ENCODE results near the gene AFP. TPM values are rescaled to one million over a fixed set of nuclear protein-coding genes. Genes with fewer than 3 reads are reported as not detected.
A peak's percentile ranks its signal among the peaks of the same experiment; 100 is the strongest.

AFP gene
- total and polyA plus RNA-seq, 2 of the 4 experiments (the other 2 are of a cell fraction) = 0.87 to 1.3 TPM

DNA sequence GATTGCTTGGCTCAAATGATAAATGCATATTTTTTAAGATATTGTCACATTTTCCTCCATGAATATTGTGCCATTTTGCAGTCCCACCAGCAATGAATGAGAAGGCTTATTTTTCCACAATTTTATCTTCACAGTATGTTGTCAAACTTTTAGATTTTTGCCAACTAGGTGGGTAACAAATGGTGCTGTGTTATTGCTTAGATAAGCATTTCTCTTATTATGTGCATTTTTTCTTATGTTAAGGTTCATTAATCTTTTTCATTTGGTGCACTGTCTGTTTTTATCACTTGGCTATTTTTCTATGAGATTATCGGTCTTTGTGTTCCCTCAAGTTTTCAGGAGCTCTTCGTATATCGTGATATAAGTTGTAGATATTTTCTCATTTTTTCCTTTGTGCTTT lies 32.1 kb downstream of the AFP start:
- H4K8ac ChIP-seq (ENCODE audit: low read depth in 2 of 2, low read length in 2 of 2) = no peak overlapping the region
- TF ChIP-seq NFE2L2 (IDR thresholded peaks at IDR 0.05; ENCODE audit: low read depth, low read length) = no peak
- peak; percentile 82 for TF ChIP-seq MAFK (IDR thresholded peaks at IDR 0.05; ENCODE audit: low read depth, low read length)
- POLR2A ChIA-PET (ENCODE audit: unreplicated experiment) = no interaction called here
- no TSS peak for BruUV-seq (replicated peaks)
- H3K27me3 ChIP-seq (ENCODE audit: control insufficient read depth, insufficient read depth, low read length) = no peaks in the 10 kb centered on the region
- H2BK120ac ChIP-seq (ENCODE audit: low read depth, low read length) = no peak overlapping the region
- H3K18ac ChIP-seq (ENCODE audit: low read depth, low read length) = no peak overlapping the region
- H3K14ac ChIP-seq (replicated peaks; ENCODE audit: low read depth, low read length) = no peak overlapping the region
- CTCF ChIA-PET = no interaction called here
- H3K9me1 ChIP-seq (ENCODE audit: insufficient read depth, low read length) = no peaks in the 10 kb centered on the region
- dilution Hi-C loops (cut with HindIII; ENCODE audit: low sequenced_read_pairs, unreplicated experiment) (no loop called here), in situ Hi-C loops (cut with MboI; ENCODE audit: low sequenced_read_pairs) (no loop called here), intact Hi-C loops (cut with micrococcal nuclease) (no loop called here)
- no peaks in the 10 kb centered on the region for H4K20me1 ChIP-seq (ENCODE audit: insufficient read depth, low read length)
- no peak overlapping the region for H3K4me3 ChIP-seq (ENCODE audit: insufficient read depth, low read depth, low read length)
- no peak overlapping the region for H2BK20ac ChIP-seq (ENCODE audit: low read depth, low read length)
- no peaks in the 10 kb centered on the region for H3K36me3 ChIP-seq (ENCODE audit: control insufficient read depth, insufficient read depth, low read length)
- no peak overlapping the region for H3K56ac ChIP-seq (ENCODE audit: extremely low read depth, insufficient read depth, low read length)
- no peak overlapping the region for H2BK5ac ChIP-seq (ENCODE audit: low read depth, low read length, poor library complexity, severe bottlenecking)
- no peak overlapping the region for H2AK5ac ChIP-seq (ENCODE audit: low read depth, low read length)
- no peak for ATAC-seq (ENCODE audit: low read depth)
- no CpG with 5 or more reads among the region's 3 CpGs for WGBS, 2 experiments (ENCODE audit: extremely low coverage in 2 of 2, insufficient read length in 1 of 2)
- H3K4ac ChIP-seq (ENCODE audit: low read depth, low read length) = no peak overlapping the region
- H4K5ac ChIP-seq (ENCODE audit: low read depth, low read length) = no peak overlapping the region
- no peak overlapping the region for H3K9ac ChIP-seq (ENCODE audit: low read depth, low read length)
- H2AFZ ChIP-seq (replicated peaks; ENCODE audit: low read length, poor library complexity) = no peak overlapping the region
- H3K79me1 ChIP-seq (ENCODE audit: low read depth in 1 of 2, low read length in 2 of 2) = no peaks in the 10 kb centered on the region
- no peaks in the 10 kb centered on the region for H3K4me1 ChIP-seq (ENCODE audit: control insufficient read depth, insufficient read depth, low read length)
- H2BK15ac ChIP-seq (ENCODE audit: low read depth, low read length) = no peak overlapping the region
- no peak overlapping the region for H3K23ac ChIP-seq (ENCODE audit: low read depth, low read length)
- no peak for DNase-seq
- H3K27ac ChIP-seq (ENCODE audit: insufficient read depth, low read length) = no peak overlapping the region
- H3K9me3 ChIP-seq (ENCODE audit: control insufficient read depth, insufficient read depth, low read length) = no peaks in the 10 kb centered on the region
- no peak overlapping the region for H2AK9ac ChIP-seq (replicated peaks; ENCODE audit: low read depth, low read length, poor library complexity)
- H3K4me2 ChIP-seq (ENCODE audit: low read depth, low read length) = no peak overlapping the region
- no peak overlapping the region for H4K91ac ChIP-seq (ENCODE audit: insufficient read depth, low read depth, low read length)
